GM21447 (cell line): Measurements from ENCODE around the gene MYT1.
"Not testable (repeated sequence)": the region's sequence is repeated elsewhere in the genome, so short reads cannot be mapped to it uniquely, and the experiment has no call there.

Experiments
- ATAC-seq: cut with Tn5 transposase; IDR thresholded peaks from one replicate; pipeline ENCODE4 v1.9.1; 2021; ENCODE audit not compliant: unreplicated experiment

The MYT1 gene

GRCh38 chr20:64164123-64164836, at the start of gene MYT1:
MYT1 (plus strand) TSS chr20:64164452; CDS start chr20:64198862, 34,410 bp downstream.
- no peak for ATAC-seq

- no peak for ATAC-seq
Observed at GRCh38 chr20:64115171-64115911, 48.9 kb upstream of the MYT1 start.

GRCh38 chr20:64116016-64116415, 48.2 kb upstream of the MYT1 start:
- ATAC-seq = no peak

- no peak for ATAC-seq
Observed at GRCh38 chr20:64116541-64117431, 47.5 kb upstream of the MYT1 start.

- not testable (repeated sequence) for ATAC-seq
Observed at GRCh38 chr20:64117432-64117777, 46.8 kb upstream of the MYT1 start.

GRCh38 chr20:64119301-64119680, 45.0 kb upstream of the MYT1 start:
- no peak for ATAC-seq

- ATAC-seq = no peak
Observed at GRCh38 chr20:64119681-64120341, 44.4 kb upstream of the MYT1 start.

GRCh38 chr20:64121586-64121985, 42.7 kb upstream of the MYT1 start:
- ATAC-seq = no peak

GRCh38 chr20:64122927-64123326, 41.3 kb upstream of the MYT1 start:
- not testable (repeated sequence) for ATAC-seq

- not testable (repeated sequence) for ATAC-seq
Observed at GRCh38 chr20:64123517-64123916, 40.7 kb upstream of the MYT1 start.

- ATAC-seq = no peak
Observed at GRCh38 chr20:64129146-64129782, 35.0 kb upstream of the MYT1 start.

- ATAC-seq = no peak
Observed at GRCh38 chr20:64130271-64130670, 34.0 kb upstream of the MYT1 start.

- no peak for ATAC-seq
Observed at GRCh38 chr20:64130876-64131275, 33.4 kb upstream of the MYT1 start.

- ATAC-seq = no peak
Observed at GRCh38 chr20:64131406-64131805, 32.8 kb upstream of the MYT1 start.

GRCh38 chr20:64133951-64134407, 30.3 kb upstream of the MYT1 start:
- no peak for ATAC-seq

GRCh38 chr20:64134744-64135143, 29.5 kb upstream of the MYT1 start:
- ATAC-seq = not testable (repeated sequence)

GRCh38 chr20:64136004-64136710, 28.1 kb upstream of the MYT1 start:
- no peak for ATAC-seq

GRCh38 chr20:64137598-64138031, 26.6 kb upstream of the MYT1 start:
- no peak for ATAC-seq

GRCh38 chr20:64138276-64138815, 25.9 kb upstream of the MYT1 start:
- ATAC-seq = no peak
